Measurements from ENCODE around the gene AK2. TPM values are rescaled to one million over a fixed set of nuclear protein-coding genes. Genes with fewer than 3 reads are reported as not detected.

Gene AK2
- total RNA-seq, 1 donor from 2014 or later: 74.6 TPM

DNA sequence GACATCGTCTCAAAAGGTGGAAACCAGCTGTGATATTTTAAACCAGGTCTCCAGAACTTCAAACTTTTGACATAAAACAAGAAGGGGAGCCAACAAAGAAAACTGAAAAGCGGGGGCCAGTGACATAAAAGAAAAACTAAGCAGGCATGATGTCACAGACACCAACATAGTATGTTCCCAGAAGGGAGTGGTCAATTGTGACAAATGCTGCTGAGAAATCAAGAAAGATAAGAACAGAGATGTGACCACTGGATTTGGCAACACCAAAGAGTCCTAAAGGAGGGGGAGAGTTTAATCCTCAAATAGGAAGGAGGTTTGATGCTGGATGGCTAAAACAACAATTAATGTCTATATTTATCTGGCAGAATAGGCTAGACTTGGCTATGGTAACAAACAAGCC lies 69.8 kb downstream of the AK2 start:
- Mint-ChIP-seq H3K4me1 (ENCODE audit: unreplicated experiment) (peaks cover 21% of the 10 kb centered on the region), H3K27ac (ENCODE audit: unreplicated experiment) (no peak overlapping the region), H3K36me3 (ENCODE audit: low read depth, unreplicated experiment) (peaks cover 3% of the 10 kb centered on the region), H3K9me3 (ENCODE audit: unreplicated experiment) (no peaks in the 10 kb centered on the region), H3K4me3 (ENCODE audit: unreplicated experiment) (no peak overlapping the region), H3K27me3 (ENCODE audit: unreplicated experiment) (peaks cover 6% of the 10 kb centered on the region)
- no peak for TF ChIP-seq CTCF (IDR thresholded peaks at IDR 0.05; ENCODE audit: unreplicated experiment)
- DNase-seq (ENCODE audit: low spot score): no peak

GRCh38 chr1:32965251-32965747 lies 71.4 kb downstream of the AK2 start:
- peak overlapping the region; percentile 93 for H3K27ac Mint-ChIP-seq (ENCODE audit: unreplicated experiment)
- H3K4me1 Mint-ChIP-seq (ENCODE audit: unreplicated experiment): peaks cover 21% of the 10 kb centered on the region
- H3K27me3 Mint-ChIP-seq (ENCODE audit: unreplicated experiment): peaks cover 6% of the 10 kb centered on the region
- no peaks in the 10 kb centered on the region for H3K9me3 Mint-ChIP-seq (ENCODE audit: unreplicated experiment)
- DNase-seq (ENCODE audit: low spot score): no peak
- H3K4me3 Mint-ChIP-seq (ENCODE audit: unreplicated experiment): peak overlapping the region; percentile 96
- peaks cover 3% of the 10 kb centered on the region for H3K36me3 Mint-ChIP-seq (ENCODE audit: low read depth, unreplicated experiment)
- TF ChIP-seq CTCF (IDR thresholded peaks at IDR 0.05; ENCODE audit: unreplicated experiment): no peak

- H3K27me3 Mint-ChIP-seq (ENCODE audit: unreplicated experiment): peaks cover 6% of the 10 kb centered on the region
Observed at GRCh38 chr1:32964461-32965250, 72.0 kb downstream of the AK2 start, which contains the start of gene RNF19B. Gene RNF19B, minus strand, starts transcription at chr1:32964809. Its CDS starts 124 bp downstream, at chr1:32964685.

DNA sequence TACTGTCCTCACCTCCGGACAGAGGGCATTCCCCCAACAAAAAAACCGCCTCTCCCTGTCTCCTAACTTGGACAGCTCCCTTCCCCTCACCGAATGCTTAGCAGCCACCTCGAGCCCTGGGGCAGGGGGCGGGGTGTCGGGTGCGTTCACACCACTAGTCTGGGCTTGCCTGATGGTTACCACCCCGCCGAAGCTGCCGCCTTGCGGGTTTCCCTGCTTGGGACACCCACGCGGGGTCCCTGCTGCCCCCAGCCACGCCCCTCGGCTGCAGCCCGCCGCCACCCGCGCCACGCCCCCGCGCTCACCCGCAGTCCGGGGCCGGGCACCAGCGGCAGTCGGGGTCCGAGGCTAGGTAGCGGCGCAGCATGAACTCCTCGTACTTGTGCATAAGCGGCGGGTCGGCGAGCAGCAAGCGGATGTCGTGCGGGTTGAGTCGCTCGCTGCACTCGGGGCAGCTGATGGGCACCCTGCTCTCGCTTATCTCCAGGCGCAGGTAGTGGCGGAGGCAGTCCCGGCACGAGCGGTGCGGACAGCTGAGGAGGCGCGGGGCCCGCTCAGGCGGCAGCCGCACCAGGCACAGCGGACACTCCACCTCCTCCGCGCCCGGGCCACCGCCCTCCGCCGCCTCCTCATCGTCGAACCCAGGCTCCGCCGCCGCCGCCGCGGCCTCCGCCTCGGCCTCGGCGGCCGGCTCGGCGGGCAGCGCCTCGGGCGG lies 72.8 kb downstream of the AK2 start:
- Mint-ChIP-seq H3K27me3 (ENCODE audit: unreplicated experiment) (peaks cover 6% of the 10 kb centered on the region), H3K4me1 (ENCODE audit: unreplicated experiment) (peaks cover 26% of the 10 kb centered on the region), H3K9me3 (ENCODE audit: unreplicated experiment) (no peaks in the 10 kb centered on the region), H3K27ac (ENCODE audit: unreplicated experiment) (no peak overlapping the region), H3K36me3 (ENCODE audit: low read depth, unreplicated experiment) (peaks cover 3% of the 10 kb centered on the region), H3K4me3 (ENCODE audit: unreplicated experiment) (peak overlapping the region; percentile 90)
- no peak for TF ChIP-seq CTCF (IDR thresholded peaks at IDR 0.05; ENCODE audit: unreplicated experiment)
- DNase-seq (ENCODE audit: low spot score): peak; percentile 57

More at GRCh38 chr1:32964461-32965250, 72.0 kb downstream of the AK2 start, which contains the start of gene RNF19B:
- peak within 1 kb of the TSS; percentile 96 for H3K4me3 Mint-ChIP-seq (ENCODE audit: unreplicated experiment)
- peak; percentile 93 for DNase-seq (ENCODE audit: low spot score)
- H3K9me3 Mint-ChIP-seq (ENCODE audit: unreplicated experiment): no peaks in the 10 kb centered on the region
- peaks cover 3% of the 10 kb centered on the region for H3K36me3 Mint-ChIP-seq (ENCODE audit: low read depth, unreplicated experiment)
- peak; percentile 62 for TF ChIP-seq CTCF (IDR thresholded peaks at IDR 0.05; ENCODE audit: unreplicated experiment)
- peaks cover 21% of the 10 kb centered on the region for H3K4me1 Mint-ChIP-seq (ENCODE audit: unreplicated experiment)
- peak within 1 kb of the TSS; percentile 93 for H3K27ac Mint-ChIP-seq (ENCODE audit: unreplicated experiment)

Measured in endothelial cell (in vitro differentiated cells).